Stimulated activated naive CD8-positive, alpha-beta T cell treated with anti-CD3 and anti-CD28 coated beads, Interleukin-15, Interleukin-2, amounts not matched to agents 100 U/mL and 50 U/mL, for 24 hours (primary cell): ENCODE data around the gene NRTN.
"Not testable (repeated sequence)": the region's sequence is repeated elsewhere in the genome, so short reads cannot be mapped to it uniquely, and the experiment has no call there.

Experiments
- ATAC-seq: fragments of 150-1000 bp; cut with Tn5 transposase; one replicate; pipeline ENCODE4 v1.10.0; 2021
- DNase-seq: peaks from one replicate; pipeline ENCODE4 v3.0.0; 2021

Gene NRTN

GRCh38 chr19:5804516-5805461 lies at the start of gene NRTN:
TSS of gene NRTN (plus strand) at chr19:5805067. CDS start at chr19:5824166, 19,099 bp downstream.
- no peak for ATAC-seq
- peak; percentile 58 for DNase-seq

GRCh38 chr19:5762608-5763217 lies 42.2 kb upstream of the NRTN start:
- no peak for DNase-seq
- no peak for ATAC-seq

- ATAC-seq (no peak), DNase-seq (no peak)
Measured at GRCh38 chr19:5765220-5765619, 39.6 kb upstream of the NRTN start.

GRCh38 chr19:5767949-5768348 lies 36.9 kb upstream of the NRTN start:
- DNase-seq (no peak), ATAC-seq (no peak)

- no peak for DNase-seq
- ATAC-seq = no peak
Measured at GRCh38 chr19:5772416-5772815, 32.5 kb upstream of the NRTN start.

GRCh38 chr19:5773276-5773675 lies 31.6 kb upstream of the NRTN start:
- no peak for DNase-seq
- no peak for ATAC-seq

GRCh38 chr19:5774921-5775320 lies 29.9 kb upstream of the NRTN start:
- DNase-seq = no peak
- no peak for ATAC-seq

GRCh38 chr19:5775668-5776309 lies 29.1 kb upstream of the NRTN start:
- DNase-seq (no peak), ATAC-seq (no peak)

GRCh38 chr19:5778402-5778801 lies 26.5 kb upstream of the NRTN start:
- no peak for DNase-seq
- ATAC-seq = no peak

GRCh38 chr19:5780916-5781315 lies 24.0 kb upstream of the NRTN start:
- DNase-seq, ATAC-seq: not testable (repeated sequence)

GRCh38 chr19:5782322-5782721 lies 22.5 kb upstream of the NRTN start:
- DNase-seq (no peak), ATAC-seq (no peak)

GRCh38 chr19:5782945-5783919 lies 21.6 kb upstream of the NRTN start:
- no peak for DNase-seq
- ATAC-seq = no peak

GRCh38 chr19:5784581-5785147 lies 20.2 kb upstream of the NRTN start, which contains the start of gene PRR22:
TSS of gene PRR22 (minus strand) at chr19:5784746. CDS start at chr19:5784660, 86 bp downstream.
- ATAC-seq = no peak
- no peak for DNase-seq

- DNase-seq = no peak
- ATAC-seq = no peak
Measured at GRCh38 chr19:5785423-5785822, 19.4 kb upstream of the NRTN start.

GRCh38 chr19:5786593-5787408 lies 18.1 kb upstream of the NRTN start:
- ATAC-seq = no peak
- DNase-seq = no peak

- no peak for DNase-seq
- ATAC-seq = no peak
Measured at GRCh38 chr19:5787409-5788182, 17.3 kb upstream of the NRTN start.

- DNase-seq (no peak), ATAC-seq (no peak)
Measured at GRCh38 chr19:5788422-5788821, 16.4 kb upstream of the NRTN start.

GRCh38 chr19:5789351-5789761 lies 15.5 kb upstream of the NRTN start:
- DNase-seq = no peak
- no peak for ATAC-seq

- no peak for ATAC-seq
- no peak for DNase-seq
Measured at GRCh38 chr19:5789886-5790558, 14.8 kb upstream of the NRTN start.
